ENCODE results near the gene GALC.

DNA sequence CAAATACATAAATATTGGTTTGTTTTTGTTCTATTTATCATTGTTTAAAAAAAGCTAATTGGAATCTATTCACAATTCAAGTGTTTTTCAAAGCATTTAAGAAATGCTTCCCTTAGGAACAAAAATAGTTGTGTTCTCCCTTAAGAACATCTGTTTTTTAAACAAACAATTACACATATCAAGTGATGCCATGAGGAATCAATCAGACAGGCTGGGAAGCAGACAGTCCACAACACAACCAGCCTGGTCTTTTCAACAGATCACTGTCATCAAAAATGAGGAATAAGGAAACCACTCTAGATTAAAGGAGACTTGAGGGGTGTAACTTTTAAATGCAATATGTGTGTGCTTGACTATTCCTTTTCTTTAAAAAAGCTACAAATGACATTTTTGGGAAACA lies 25.5 kb downstream of the GALC start:
- TF ChIP-seq POLR2A (IDR thresholded peaks at IDR 0.05) = no peak
- TF ChIP-seq CTCF (IDR thresholded peaks at IDR 0.05) = no peak
